ENCODE measurements around the gene MAPKAP1. TPM values are rescaled to one million over a fixed set of nuclear protein-coding genes. Genes with fewer than 3 reads are reported as not detected.

MAPKAP1 gene
- total RNA-seq, 2 donors from 2014 or later: 42.2 to 66.5 TPM

GRCh38 chr9:125519734-125520133 lies 187.3 kb downstream of the MAPKAP1 start:
- peaks cover 34% of the 10 kb centered on the region for H3K4me1 Mint-ChIP-seq
- H3K36me3 Mint-ChIP-seq (ENCODE audit: low read depth): peaks cover 7% of the 10 kb centered on the region
- no peaks in the 10 kb centered on the region for H3K9me3 Mint-ChIP-seq
- H3K27me3 Mint-ChIP-seq: no peaks in the 10 kb centered on the region
- no peak overlapping the region for H3K4me3 Mint-ChIP-seq
- no peak for ATAC-seq (replicated peaks)
- H3K27ac Mint-ChIP-seq: no peak overlapping the region

DNA sequence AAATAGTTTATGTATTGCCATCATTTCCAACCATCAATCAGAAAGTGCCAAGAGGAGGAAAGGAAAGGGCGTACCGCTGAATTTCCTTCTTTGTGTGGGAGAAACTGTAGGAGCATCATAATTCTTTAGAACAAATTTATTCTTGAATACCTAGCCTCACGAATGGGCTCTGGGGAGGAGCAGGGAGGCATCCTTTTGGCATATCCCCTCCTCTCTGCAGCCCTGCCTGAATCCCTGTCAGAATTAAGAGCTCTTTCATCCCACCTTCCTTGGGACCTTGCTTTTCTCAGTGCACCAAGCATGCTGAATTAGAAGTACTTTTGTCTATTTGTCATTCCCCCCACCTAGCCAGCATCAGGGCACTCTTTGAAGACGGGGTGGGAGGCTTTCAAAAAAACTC lies 189.4 kb downstream of the MAPKAP1 start:
- peaks cover 35% of the 10 kb centered on the region for H3K4me1 Mint-ChIP-seq
- no peak overlapping the region for H3K27ac Mint-ChIP-seq

GRCh38 chr9:125515983-125516940 lies 190.7 kb downstream of the MAPKAP1 start:
- no peak for ATAC-seq (replicated peaks)
- Mint-ChIP-seq H3K27me3 (no peaks in the 10 kb centered on the region), H3K4me3 (no peak overlapping the region), H3K4me1 (peaks cover 23% of the 10 kb centered on the region), H3K27ac (no peak overlapping the region), H3K36me3 (ENCODE audit: low read depth) (peaks cover 7% of the 10 kb centered on the region), H3K9me3 (no peaks in the 10 kb centered on the region)

More for the DNA sequence above, 189.4 kb downstream of the MAPKAP1 start:
- peaks cover 7% of the 10 kb centered on the region for H3K36me3 Mint-ChIP-seq (ENCODE audit: low read depth)
- H3K27me3 Mint-ChIP-seq: no peaks in the 10 kb centered on the region
- ATAC-seq (replicated peaks): no peak
- H3K4me3 Mint-ChIP-seq: no peak overlapping the region
- no peaks in the 10 kb centered on the region for H3K9me3 Mint-ChIP-seq

DNA sequence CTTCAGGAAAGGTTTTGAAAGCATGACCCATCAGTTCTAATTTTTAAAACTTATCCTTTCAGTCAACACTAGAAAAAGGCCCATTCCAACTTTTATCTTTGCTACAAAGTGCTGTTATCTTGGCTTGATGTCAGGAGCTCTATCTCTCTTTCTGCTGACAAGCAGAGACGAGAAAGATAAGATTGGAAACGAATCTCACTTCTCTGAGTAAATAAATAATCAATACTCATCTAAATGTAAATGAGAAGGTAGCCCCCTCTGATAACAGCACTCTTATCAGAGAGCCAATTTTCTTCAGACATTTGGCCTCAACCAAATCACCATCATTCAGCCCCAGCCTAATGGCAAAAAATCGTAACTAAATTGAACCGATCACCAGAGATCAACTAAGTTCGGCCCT lies 191.7 kb downstream of the MAPKAP1 start:
- peaks cover 16% of the 10 kb centered on the region for H3K4me1 Mint-ChIP-seq
- no peak overlapping the region for H3K27ac Mint-ChIP-seq
- no peak overlapping the region for H3K4me3 Mint-ChIP-seq
- peaks cover 7% of the 10 kb centered on the region for H3K36me3 Mint-ChIP-seq (ENCODE audit: low read depth)
- no peaks in the 10 kb centered on the region for H3K27me3 Mint-ChIP-seq
- no peak for ATAC-seq (replicated peaks)
- H3K9me3 Mint-ChIP-seq: no peaks in the 10 kb centered on the region

DNA sequence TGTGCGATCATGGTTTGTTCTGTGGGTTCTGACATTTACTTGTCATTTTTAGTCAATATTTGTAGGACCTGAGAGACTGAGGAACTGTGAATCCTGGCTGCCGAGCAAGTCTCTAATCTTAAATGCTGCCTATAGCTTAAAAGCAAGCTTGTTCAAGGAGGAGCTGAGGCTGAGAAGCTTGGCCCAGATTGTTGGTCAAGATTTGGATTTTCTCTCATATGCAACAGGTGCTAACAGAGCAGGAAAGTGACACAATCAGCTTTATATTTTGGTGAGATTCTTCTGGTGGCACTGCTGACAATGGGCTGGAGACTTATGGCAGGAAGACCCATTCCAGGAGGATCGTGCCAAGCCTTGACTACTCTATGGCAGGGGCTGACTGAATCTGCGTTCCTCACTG lies 192.5 kb downstream of the MAPKAP1 start:
- peaks cover 7% of the 10 kb centered on the region for H3K36me3 Mint-ChIP-seq (ENCODE audit: low read depth)
- ATAC-seq (replicated peaks): no peak
- peak overlapping the region; percentile 77 for H3K4me3 Mint-ChIP-seq
- H3K27me3 Mint-ChIP-seq: no peaks in the 10 kb centered on the region
- no peaks in the 10 kb centered on the region for H3K9me3 Mint-ChIP-seq
- H3K27ac Mint-ChIP-seq: peak overlapping the region; percentile 90
- H3K4me1 Mint-ChIP-seq: peaks cover 16% of the 10 kb centered on the region

DNA sequence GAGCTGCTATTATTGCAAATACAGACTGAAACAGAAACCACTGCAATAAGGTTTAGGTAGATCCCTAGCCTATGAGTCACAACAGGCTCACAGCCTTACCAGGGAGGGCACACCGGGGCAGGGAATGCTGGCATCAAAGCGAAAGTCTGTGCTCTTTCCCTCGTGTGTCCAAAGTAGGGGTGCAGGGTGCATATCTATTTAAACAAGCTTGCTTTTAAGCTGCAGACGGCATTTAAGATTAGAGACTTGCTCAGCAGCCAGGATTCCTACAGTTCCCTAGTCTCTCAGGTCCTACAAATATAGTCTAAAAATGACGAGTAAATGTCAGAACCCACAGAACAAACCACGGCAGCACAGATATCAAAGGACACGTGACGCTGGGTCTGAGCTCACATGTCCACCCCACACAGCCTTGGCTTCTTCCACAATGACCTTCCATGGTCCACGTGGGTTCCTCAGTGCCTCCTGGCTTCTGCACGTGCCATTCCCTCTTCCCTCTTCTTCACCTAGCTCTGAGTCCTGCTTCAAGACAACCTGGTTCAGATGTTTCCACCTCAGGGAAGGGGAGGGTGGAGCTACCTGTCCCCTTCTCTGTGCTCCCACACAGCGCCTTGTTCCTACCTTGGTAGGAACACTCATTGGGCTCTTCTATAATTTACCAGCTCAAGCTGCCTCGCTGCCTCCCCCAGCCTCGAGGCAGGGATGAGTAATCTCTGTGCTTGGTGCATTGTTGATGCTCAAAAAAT lies 193.2 kb downstream of the MAPKAP1 start:
- H3K27me3 Mint-ChIP-seq: no peaks in the 10 kb centered on the region
- peaks cover 7% of the 10 kb centered on the region for H3K36me3 Mint-ChIP-seq (ENCODE audit: low read depth)
- peaks cover 16% of the 10 kb centered on the region for H3K4me1 Mint-ChIP-seq
- ATAC-seq (replicated peaks): peak; percentile 99
- peak overlapping the region; percentile 90 for H3K27ac Mint-ChIP-seq
- H3K9me3 Mint-ChIP-seq: no peaks in the 10 kb centered on the region
- peak overlapping the region; percentile 77 for H3K4me3 Mint-ChIP-seq

DNA sequence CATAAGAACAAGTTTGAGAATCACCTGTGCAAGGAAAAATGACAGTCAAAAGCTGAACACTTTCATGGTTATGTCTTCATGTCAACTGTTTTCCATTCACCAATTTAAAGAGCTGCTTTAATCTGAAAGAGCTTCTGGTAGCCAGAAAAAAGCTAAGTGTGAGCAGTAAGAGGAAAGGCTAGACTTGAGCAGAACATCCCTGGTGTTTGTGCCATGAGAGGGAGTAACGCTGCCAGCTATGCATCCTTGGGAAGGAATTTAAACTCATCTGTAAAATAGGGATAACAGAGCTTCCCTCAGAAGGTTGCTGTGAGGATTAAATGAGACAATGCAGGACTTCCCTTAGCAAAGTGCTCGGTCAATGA lies 193.7 kb downstream of the MAPKAP1 start:
- H3K27me3 Mint-ChIP-seq: no peaks in the 10 kb centered on the region
- H3K4me1 Mint-ChIP-seq: peaks cover 16% of the 10 kb centered on the region
- ATAC-seq (replicated peaks): no peak
- H3K27ac Mint-ChIP-seq: peak overlapping the region; percentile 90
- peaks cover 7% of the 10 kb centered on the region for H3K36me3 Mint-ChIP-seq (ENCODE audit: low read depth)
- no peaks in the 10 kb centered on the region for H3K9me3 Mint-ChIP-seq
- peak overlapping the region; percentile 77 for H3K4me3 Mint-ChIP-seq

- Mint-ChIP-seq H3K27ac (no peak overlapping the region), H3K4me3 (no peak overlapping the region), H3K9me3 (no peaks in the 10 kb centered on the region)
These were observed 195.0 kb downstream of the MAPKAP1 start for GRCh38 chr9:125511789-125512660.

GRCh38 chr9:125510980-125511379 lies 196.0 kb downstream of the MAPKAP1 start:
- Mint-ChIP-seq H3K27ac (no peak overlapping the region), H3K4me3 (no peak overlapping the region), H3K9me3 (no peaks in the 10 kb centered on the region), H3K36me3 (ENCODE audit: low read depth) (peaks cover 7% of the 10 kb centered on the region), H3K27me3 (no peaks in the 10 kb centered on the region), H3K4me1 (peaks cover 16% of the 10 kb centered on the region)
- no peak for ATAC-seq (replicated peaks)

More at GRCh38 chr9:125511789-125512660, 195.0 kb downstream of the MAPKAP1 start:
- Mint-ChIP-seq H3K4me1 (peaks cover 16% of the 10 kb centered on the region), H3K36me3 (ENCODE audit: low read depth) (peaks cover 3% of the 10 kb centered on the region), H3K27me3 (no peaks in the 10 kb centered on the region)
- ATAC-seq (replicated peaks): no peak

DNA sequence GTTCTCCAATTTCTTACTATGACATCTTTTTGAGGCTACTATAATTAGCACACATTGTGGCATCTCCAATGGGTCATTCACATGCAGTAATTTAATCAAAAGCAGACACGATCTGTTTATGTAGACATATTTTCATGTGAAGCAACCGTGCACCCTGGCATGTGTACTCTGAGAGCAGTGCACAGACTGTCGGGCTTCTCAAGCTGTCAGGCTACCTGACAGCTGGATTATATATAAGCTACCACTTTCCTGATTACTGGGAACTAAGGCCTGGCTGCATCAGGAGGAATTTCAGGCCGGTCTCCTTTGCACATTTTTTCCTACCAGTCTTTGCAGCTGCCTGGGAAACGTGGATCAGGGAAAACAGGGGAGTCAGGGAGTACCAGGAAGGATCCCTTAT lies 197.5 kb downstream of the MAPKAP1 start:
- Mint-ChIP-seq H3K36me3 (ENCODE audit: low read depth) (peaks cover 21% of the 10 kb centered on the region), H3K27me3 (no peaks in the 10 kb centered on the region), H3K4me3 (no peak overlapping the region), H3K27ac (no peak overlapping the region), H3K4me1 (peaks cover 17% of the 10 kb centered on the region), H3K9me3 (no peaks in the 10 kb centered on the region)
- no peak for ATAC-seq (replicated peaks)

DNA sequence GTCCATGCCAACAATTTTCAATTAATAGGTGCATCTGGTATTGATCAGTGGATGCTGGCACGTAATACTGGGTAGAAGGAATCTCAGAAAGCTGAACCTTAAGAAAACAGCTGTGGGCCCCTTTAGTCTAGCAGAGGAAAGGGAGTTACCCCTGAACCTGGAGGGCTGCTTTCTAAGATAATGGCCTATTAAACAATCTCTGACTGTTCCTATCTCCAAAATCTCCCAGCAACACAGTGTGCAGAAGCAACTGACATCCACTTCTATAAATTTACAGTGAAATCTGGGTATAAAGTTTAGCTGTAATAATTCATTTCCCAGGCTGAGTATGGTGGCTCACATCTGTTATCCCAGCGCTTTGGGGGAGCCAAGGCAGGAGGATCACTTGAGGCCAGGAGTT lies 198.8 kb downstream of the MAPKAP1 start:
- Mint-ChIP-seq H3K9me3 (no peaks in the 10 kb centered on the region), H3K4me1 (peaks cover 5% of the 10 kb centered on the region), H3K4me3 (no peak overlapping the region), H3K27me3 (no peaks in the 10 kb centered on the region), H3K27ac (no peak overlapping the region), H3K36me3 (ENCODE audit: low read depth) (peaks cover 23% of the 10 kb centered on the region)
- no peak for ATAC-seq (replicated peaks)

- ATAC-seq (replicated peaks): no peak
- H3K27me3 Mint-ChIP-seq: no peaks in the 10 kb centered on the region
- H3K27ac Mint-ChIP-seq: no peak overlapping the region
- peaks cover 3% of the 10 kb centered on the region for H3K9me3 Mint-ChIP-seq
- H3K36me3 Mint-ChIP-seq (ENCODE audit: low read depth): peaks cover 27% of the 10 kb centered on the region
- H3K4me1 Mint-ChIP-seq: peaks cover 4% of the 10 kb centered on the region
- no peak overlapping the region for H3K4me3 Mint-ChIP-seq
These were observed 199.8 kb downstream of the MAPKAP1 start for GRCh38 chr9:125507226-125507625.

DNA sequence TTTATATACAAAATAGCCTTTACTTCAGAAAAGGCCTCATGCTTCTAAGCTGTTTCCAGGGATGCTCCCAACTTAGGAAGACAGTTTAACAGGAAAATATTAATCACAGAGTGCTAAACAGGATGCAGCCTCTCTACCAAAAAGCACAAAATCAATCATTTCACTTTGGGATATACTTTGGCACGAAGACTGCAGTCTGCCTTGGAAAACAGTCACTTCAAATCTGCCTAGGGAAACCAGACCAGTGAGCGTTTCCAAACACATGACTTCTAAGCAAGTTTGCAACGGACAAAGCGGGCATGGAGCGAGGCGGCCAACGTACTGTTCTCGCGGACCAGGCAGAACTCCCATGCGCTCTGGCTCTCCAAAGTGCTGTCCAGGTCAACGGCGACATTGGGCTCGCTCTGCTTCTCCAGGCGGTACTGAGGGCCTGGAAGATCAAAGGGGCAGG lies 201.0 kb downstream of the MAPKAP1 start:
- H3K27ac Mint-ChIP-seq: no peak overlapping the region

DNA sequence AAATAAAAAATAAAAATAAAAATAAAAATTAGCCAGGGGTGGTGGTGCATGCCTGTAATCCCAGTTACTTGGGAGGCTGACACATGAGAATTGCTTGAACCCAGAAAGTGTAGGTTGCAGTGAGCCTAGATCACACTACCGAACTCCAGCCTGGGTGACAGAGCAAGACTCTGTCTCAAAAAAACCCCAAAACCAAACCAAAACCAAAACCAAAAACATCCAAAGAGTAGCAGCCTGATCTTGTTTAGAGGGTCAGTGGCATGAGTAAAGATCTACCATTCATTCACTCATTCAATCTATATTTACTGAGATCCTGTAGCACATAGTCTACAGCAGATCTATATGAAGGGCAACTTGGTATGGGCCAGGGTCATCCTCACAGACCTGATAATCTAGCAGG lies 202.4 kb downstream of the MAPKAP1 start:
- Mint-ChIP-seq H3K4me3 (no peak overlapping the region), H3K27me3 (no peaks in the 10 kb centered on the region), H3K36me3 (ENCODE audit: low read depth) (peaks cover 44% of the 10 kb centered on the region), H3K9me3 (peaks cover 3% of the 10 kb centered on the region), H3K27ac (no peak overlapping the region), H3K4me1 (peaks cover 4% of the 10 kb centered on the region)
- ATAC-seq (replicated peaks): no peak

More for the DNA sequence above, 201.0 kb downstream of the MAPKAP1 start:
- Mint-ChIP-seq H3K9me3 (peaks cover 3% of the 10 kb centered on the region), H3K27me3 (no peaks in the 10 kb centered on the region), H3K4me1 (peaks cover 4% of the 10 kb centered on the region), H3K36me3 (ENCODE audit: low read depth) (peaks cover 39% of the 10 kb centered on the region), H3K4me3 (no peak overlapping the region)
- no peak for ATAC-seq (replicated peaks)
